ENCODE measurements around the gene FAM53B.

Gene FAM53B

GRCh38 chr10:124569623-124570470 is 174.3 kb downstream of the FAM53B start:
- Histone ChIP-seq H3K4me1 (ENCODE audit: control insufficient read depth in 1 of 2, insufficient read depth in 1 of 2, low read depth in 1 of 2, low read length in 1 of 2) (no peaks in the 10 kb centered on the region), H3K27me3 (no peaks in the 10 kb centered on the region), H3K36me3 (no peaks in the 10 kb centered on the region), H3K27ac (no peak overlapping the region), H3K4me3 (ENCODE audit: low read depth in 1 of 2, low read length in 1 of 2) (no peak overlapping the region), H3K9me3 (no peaks in the 10 kb centered on the region)
- TF ChIP-seq CTCF (IDR thresholded peaks at IDR 0.05), result no peak
